Caco-2 (cell line): ENCODE measurements around the gene TEF. TPM values are rescaled to one million over a fixed set of nuclear protein-coding genes. Genes with fewer than 3 reads are reported as not detected.
A peak's percentile ranks its signal among the peaks of the same experiment; 100 is the strongest.

Experiments used
- BruUV-seq: library from RNA; stranded (reverse); fragments of 400-500 nt; replicated peaks from 2 replicates; lab custom pipeline; 2021; lab: Mats Ljungman, UMichigan
- CTCF ChIA-PET: fragments of 300-600 bp; sonication (Branson Sonifier 250); formaldehyde crosslinking; loops from one replicate; lab custom pipeline; 2022; ENCODE audit warnings: antibody characterized with exemption; lab: Charles Lee
- POLR2A ChIA-PET: fragments of 300-600 bp; sonication (Branson Sonifier 250); formaldehyde crosslinking; loops from one replicate; lab custom pipeline; 2022; ENCODE audit warnings: antibody characterized with exemption; lab: Charles Lee
- DNase-seq, 2 experiments: peaks; one replicate each; pipeline versions ENCODE4 v3.0.0 to v3.0.0-alpha.2; 2020 to 2022
- H3K27me3 ChIP-seq: replicated peaks from 2 replicates; pipeline ENCODE4 v1.6.0; 2011; ENCODE audit warnings: low read length; ENCODE audit not compliant: control insufficient read depth, insufficient read depth
- H3K36me3 ChIP-seq: 2 replicates; pipeline ENCODE4 v1.5.1; 2011; ENCODE audit warnings: low read length; ENCODE audit not compliant: control insufficient read depth, insufficient read depth
- H3K4me1 ChIP-seq: fragments of 250-450 bp; sonication (Bioruptor Pico); 2 replicates; pipeline ENCODE4 v1.5.1; 2020; ENCODE audit warnings: mild to moderate bottlenecking
- H3K4me3 ChIP-seq: 2 replicates; pipeline ENCODE4 v1.5.1; 2011; ENCODE audit warnings: low read depth, mild to moderate bottlenecking, control low read depth, low read length
- H3K9me3 ChIP-seq: fragments of 250-450 bp; sonication (Bioruptor Pico); 2 replicates; pipeline ENCODE4 v1.5.1; 2020; ENCODE audit warnings: mild to moderate bottlenecking, moderate library complexity
- H3K27ac Mint-ChIP-seq: one replicate; pipeline ENCODE4 v1.8.0; 2022; ENCODE audit warnings: mixed read lengths; ENCODE audit not compliant: unreplicated experiment
- H3K27me3 Mint-ChIP-seq: one replicate; pipeline ENCODE4 v1.8.0; 2022; ENCODE audit warnings: mixed read lengths; ENCODE audit not compliant: insufficient read depth, unreplicated experiment
- H3K36me3 Mint-ChIP-seq: one replicate; pipeline ENCODE4 v1.8.0; 2022; ENCODE audit warnings: mild to moderate bottlenecking, mixed read lengths; ENCODE audit not compliant: insufficient read depth, unreplicated experiment
- H3K4me1 Mint-ChIP-seq: one replicate; pipeline ENCODE4 v1.8.0; 2022; ENCODE audit warnings: low read depth, mixed read lengths; ENCODE audit not compliant: unreplicated experiment
- H3K4me3 Mint-ChIP-seq: one replicate; pipeline ENCODE4 v1.8.0; 2022; ENCODE audit warnings: mild to moderate bottlenecking, moderate library complexity, mixed read lengths; ENCODE audit not compliant: unreplicated experiment
- H3K9me3 Mint-ChIP-seq: one replicate; pipeline ENCODE4 v1.8.0; 2022; ENCODE audit warnings: mixed read lengths; ENCODE audit not compliant: unreplicated experiment
- intact Hi-C: fragments of 100-400 bp; cut with micrococcal nuclease; formaldehyde crosslinking; loops from one replicate; pipeline ENCODE4 v1.10.0; 2022; ENCODE audit not compliant: unreplicated experiment
- total RNA-seq: library from RNA; stranded (reverse); gene quantifications from 2 replicates; pipeline ENCODE4 v1.2.3, GENCODE V29; 2022
- TF ChIP-seq, protein P1 (sequence below), 2 experiments: fragments of 200-600 bp in 1 of 2; IDR thresholded peaks; 1 replicate in 1 of 2; 2 replicates in 1 of 2; pipeline versions ENCODE4 v1.5.1 to v1.8.0; 2011 to 2022; ENCODE audit warnings: antibody characterized with exemption in 1 of 2, control low read depth in 1 of 2, inconsistent platforms in 1 of 2, low read depth in 1 of 2, low read length in 1 of 2, mild to moderate bottlenecking in 1 of 2, moderate library complexity in 1 of 2; ENCODE audit not compliant: insufficient read depth in 1 of 2, severe bottlenecking in 1 of 2, unreplicated experiment in 1 of 2

TEF gene
- total RNA-seq, 1 experiment from 2014 or later: 13.8 TPM

DNA sequence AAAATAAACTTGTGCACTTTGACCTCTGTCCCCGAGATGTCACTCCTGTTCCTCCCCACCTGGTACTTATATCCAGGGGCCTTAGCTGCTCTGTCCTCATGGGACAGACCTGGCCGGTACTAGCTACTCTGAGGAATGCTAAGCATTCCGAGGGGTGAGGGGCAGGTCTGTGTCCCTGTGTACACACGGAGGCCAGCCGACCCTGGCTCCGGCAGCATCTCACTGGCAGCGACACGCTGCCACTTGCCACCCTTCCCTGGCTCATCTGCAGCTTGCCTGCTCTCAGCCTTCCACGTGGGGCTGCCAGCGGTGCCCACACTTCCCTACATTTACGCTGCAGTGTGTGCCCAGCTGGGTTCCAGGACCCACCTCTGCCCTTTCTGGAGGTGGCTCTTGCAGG, 21.6 kb upstream of the TEF start:
- Histone ChIP-seq H3K9me3 (no peaks in the 10 kb centered on the region), H3K36me3 (peaks cover 2% of the 10 kb centered on the region; the same call in 1 of the 2 replicates), H3K4me3 (no peak overlapping the region), H3K4me1 (peaks cover 53% of the 10 kb centered on the region), H3K27me3 (no peaks in the 10 kb centered on the region)
- H3K36me3 Mint-ChIP-seq: peaks cover 45% of the 10 kb centered on the region
- ChIA-PET POLR2A (interaction anchor here (1.3 to 2.0 kb wide), 2 partner anchors 21 to 108 kb away, joined by 6 to 32 read pairs; partner anchors contain the start of genes ACO2, PHF5A and TEF), CTCF (interaction anchor here (0.9 to 1.6 kb wide), 3 partner anchors 21 to 184 kb away, joined by 3 to 14 read pairs (median 3); partner anchors contain the start of genes POLR3H and TEF)
- no peaks in the 10 kb centered on the region for H3K27me3 Mint-ChIP-seq
- peak; percentile 89 to 94 for DNase-seq
- TF ChIP-seq, protein P1, sequence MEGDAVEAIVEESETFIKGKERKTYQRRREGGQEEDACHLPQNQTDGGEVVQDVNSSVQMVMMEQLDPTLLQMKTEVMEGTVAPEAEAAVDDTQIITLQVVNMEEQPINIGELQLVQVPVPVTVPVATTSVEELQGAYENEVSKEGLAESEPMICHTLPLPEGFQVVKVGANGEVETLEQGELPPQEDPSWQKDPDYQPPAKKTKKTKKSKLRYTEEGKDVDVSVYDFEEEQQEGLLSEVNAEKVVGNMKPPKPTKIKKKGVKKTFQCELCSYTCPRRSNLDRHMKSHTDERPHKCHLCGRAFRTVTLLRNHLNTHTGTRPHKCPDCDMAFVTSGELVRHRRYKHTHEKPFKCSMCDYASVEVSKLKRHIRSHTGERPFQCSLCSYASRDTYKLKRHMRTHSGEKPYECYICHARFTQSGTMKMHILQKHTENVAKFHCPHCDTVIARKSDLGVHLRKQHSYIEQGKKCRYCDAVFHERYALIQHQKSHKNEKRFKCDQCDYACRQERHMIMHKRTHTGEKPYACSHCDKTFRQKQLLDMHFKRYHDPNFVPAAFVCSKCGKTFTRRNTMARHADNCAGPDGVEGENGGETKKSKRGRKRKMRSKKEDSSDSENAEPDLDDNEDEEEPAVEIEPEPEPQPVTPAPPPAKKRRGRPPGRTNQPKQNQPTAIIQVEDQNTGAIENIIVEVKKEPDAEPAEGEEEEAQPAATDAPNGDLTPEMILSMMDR (IDR thresholded peaks at IDR 0.05; ENCODE audit: insufficient read depth in 1 of 2, low read depth in 1 of 2, low read length in 1 of 2, severe bottlenecking in 1 of 2, unreplicated experiment in 1 of 2): no peak
- H3K4me1 Mint-ChIP-seq: peaks cover 23% of the 10 kb centered on the region
- intact Hi-C loops: loop anchor here (1.0 to 5.0 kb wide), 3 partner anchors 20 to 157 kb away; partner anchors contain the start of gene RANGAP1
- peak overlapping the region; percentile 39 for H3K4me3 Mint-ChIP-seq
- peak overlapping the region; percentile 97 for H3K27ac Mint-ChIP-seq
- no TSS peak for BruUV-seq
- no peaks in the 10 kb centered on the region for H3K9me3 Mint-ChIP-seq

DNA sequence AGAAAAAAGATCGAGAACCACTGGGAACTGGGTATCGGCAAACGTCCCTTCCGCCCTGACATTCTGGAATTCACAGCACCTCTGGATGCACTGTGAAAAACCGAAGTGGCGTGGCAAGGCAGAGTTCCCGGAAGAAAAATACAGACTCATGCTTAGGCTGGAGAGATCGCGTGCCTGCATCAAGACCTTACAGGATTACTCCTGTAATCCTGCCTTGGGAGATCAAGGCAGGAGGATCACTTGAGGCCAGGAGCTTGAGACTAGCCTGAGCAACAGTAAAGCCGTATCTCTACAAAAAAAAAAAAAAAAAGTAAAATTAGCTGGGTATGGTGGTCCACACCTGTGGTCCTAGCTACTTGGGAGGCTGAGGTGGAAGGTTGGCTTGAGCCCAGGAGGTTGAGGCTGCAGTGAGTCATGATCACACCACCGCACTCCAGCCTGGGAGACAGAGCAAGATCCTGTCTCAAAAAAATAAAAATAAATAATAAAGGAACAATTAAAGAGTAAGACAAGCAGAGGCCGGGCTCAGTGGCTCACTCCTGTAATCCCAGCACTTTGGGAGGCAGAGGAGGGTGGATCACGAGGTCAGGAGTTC, 19.9 kb upstream of the TEF start:
- intact Hi-C loops: loop anchor here (5.0 kb wide), 1 partner anchor 75 kb away; the partner anchor contains the start of gene RANGAP1
- Mint-ChIP-seq H3K4me1 (peaks cover 23% of the 10 kb centered on the region), H3K36me3 (peaks cover 34% of the 10 kb centered on the region), H3K9me3 (no peaks in the 10 kb centered on the region), H3K27ac (peak overlapping the region; percentile 97), H3K4me3 (no peak overlapping the region), H3K27me3 (no peaks in the 10 kb centered on the region)
- no peaks in the 10 kb centered on the region for H3K9me3 ChIP-seq
- no peak overlapping the region for H3K4me3 ChIP-seq
- TF ChIP-seq, protein P1 (IDR thresholded peaks at IDR 0.05; ENCODE audit: insufficient read depth in 1 of 2, low read depth in 1 of 2, low read length in 1 of 2, severe bottlenecking in 1 of 2, unreplicated experiment in 1 of 2): no peak
- CTCF ChIA-PET: no interaction called here
- POLR2A ChIA-PET: no interaction called here
- no peaks in the 10 kb centered on the region for H3K27me3 ChIP-seq
- peaks cover 54% of the 10 kb centered on the region for H3K4me1 ChIP-seq
- no TSS peak for BruUV-seq
- DNase-seq: no peak
- H3K36me3 ChIP-seq: peaks cover 2% of the 10 kb centered on the region; the same call in 1 of the 2 replicates

DNA sequence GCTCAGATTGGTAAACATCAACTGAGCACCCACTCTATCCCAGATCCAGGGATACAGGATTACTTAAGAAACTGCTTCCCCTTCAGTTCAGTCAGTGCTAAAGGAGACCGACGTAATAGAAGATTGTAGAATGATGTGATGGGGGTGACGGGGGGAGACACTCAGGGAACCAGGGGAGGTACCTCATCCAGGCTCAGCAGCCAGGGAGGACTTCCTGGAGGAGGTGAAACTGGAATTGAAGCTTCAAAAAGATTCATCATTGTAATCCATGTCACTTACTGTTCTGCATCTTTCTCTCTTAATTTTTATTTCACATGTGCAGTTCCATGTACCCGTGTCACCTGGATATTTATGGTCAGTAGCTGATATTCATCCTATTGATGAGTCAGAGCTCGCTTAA, 19.1 kb upstream of the TEF start:
- TF ChIP-seq, protein P1 (IDR thresholded peaks at IDR 0.05; ENCODE audit: insufficient read depth in 1 of 2, low read depth in 1 of 2, low read length in 1 of 2, severe bottlenecking in 1 of 2, unreplicated experiment in 1 of 2): no peak
- Histone ChIP-seq H3K27me3 (no peaks in the 10 kb centered on the region), H3K4me3 (no peak overlapping the region), H3K9me3 (no peaks in the 10 kb centered on the region), H3K4me1 (peaks cover 57% of the 10 kb centered on the region), H3K36me3 (no peaks in the 10 kb centered on the region; the same call in 1 of the 2 replicates)
- intact Hi-C loops: loop anchor here (5.0 kb wide), 1 partner anchor 75 kb away; the partner anchor contains the start of gene RANGAP1
- peak overlapping the region; percentile 23 for H3K27ac Mint-ChIP-seq
- peaks cover 23% of the 10 kb centered on the region for H3K4me1 Mint-ChIP-seq
- peaks cover 34% of the 10 kb centered on the region for H3K36me3 Mint-ChIP-seq
- H3K9me3 Mint-ChIP-seq: no peaks in the 10 kb centered on the region
- ChIA-PET CTCF (no interaction called here), POLR2A (interaction anchor here (0.9 kb wide), 1 partner anchor 37 kb away, joined by 3 read pairs; no protein-coding TSS in a partner anchor)
- no peaks in the 10 kb centered on the region for H3K27me3 Mint-ChIP-seq
- BruUV-seq: no TSS peak
- DNase-seq: no peak
- no peak overlapping the region for H3K4me3 Mint-ChIP-seq
